CD1c-positive myeloid dendritic cell (primary cell): ENCODE measurements around the gene PTGIS.

Experiments used
- DNase-seq: peaks from one replicate; pipeline ENCODE4 v3.0.0-alpha.2; 2016; ENCODE audit errors: extremely low spot score

Gene PTGIS

DNA sequence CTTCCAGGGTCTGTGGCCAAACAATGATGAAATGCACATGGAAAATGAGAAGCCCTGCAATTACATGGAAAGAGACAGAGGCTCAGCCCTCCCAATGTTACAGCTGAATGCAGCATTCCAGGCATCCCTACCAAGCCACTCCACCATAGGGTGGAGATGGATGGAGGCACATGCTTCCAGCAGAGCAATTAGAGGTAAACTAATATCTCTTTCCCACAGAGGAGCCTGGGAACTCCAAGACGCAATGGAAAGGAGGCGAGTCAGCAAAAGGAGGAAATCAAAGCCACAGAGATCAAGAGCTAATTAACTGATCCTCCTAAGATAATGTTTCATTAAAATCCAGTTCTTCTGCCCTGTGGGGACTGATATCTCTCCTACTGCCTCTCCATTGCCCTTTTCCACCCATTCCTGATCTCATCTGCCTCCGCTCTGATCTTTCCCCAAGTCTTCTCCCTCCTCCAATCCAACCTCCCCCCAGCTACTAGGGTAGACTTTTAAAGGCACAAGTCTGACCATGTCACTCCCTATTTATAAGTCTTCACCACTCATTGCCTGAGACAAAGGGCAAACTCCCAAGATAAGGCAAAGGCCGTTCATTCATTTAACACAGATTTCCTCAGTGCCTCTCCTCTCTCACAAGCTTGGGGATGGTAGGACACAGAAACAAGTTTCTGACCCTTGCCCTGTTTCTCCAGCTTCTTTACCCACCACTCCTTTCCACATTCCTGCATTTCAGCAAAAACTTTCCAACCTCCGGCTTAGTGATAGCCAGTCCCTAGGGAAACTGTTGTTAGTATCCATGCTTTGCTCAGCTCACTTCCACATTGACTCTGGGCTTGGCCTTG is 71.2 kb downstream of the PTGIS start:
- DNase-seq: no peak

DNA sequence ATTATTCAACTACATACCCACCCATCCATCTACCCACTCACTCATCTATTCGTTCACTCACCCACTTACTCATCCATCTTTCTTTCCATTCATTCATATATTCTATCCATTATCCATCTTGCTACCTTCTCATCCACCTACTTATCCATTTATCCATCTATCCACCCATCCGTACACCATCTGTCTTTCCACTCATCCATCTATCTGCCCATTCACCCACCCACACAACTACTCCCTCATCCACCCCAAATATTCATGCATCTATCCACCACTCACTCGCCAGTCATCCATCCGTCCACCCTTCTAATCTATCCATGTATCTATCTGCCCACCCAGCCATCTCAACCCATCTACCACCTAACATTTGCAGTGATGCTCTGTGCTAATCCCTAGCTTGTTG is 71.9 kb downstream of the PTGIS start:
- no peak for DNase-seq

DNA sequence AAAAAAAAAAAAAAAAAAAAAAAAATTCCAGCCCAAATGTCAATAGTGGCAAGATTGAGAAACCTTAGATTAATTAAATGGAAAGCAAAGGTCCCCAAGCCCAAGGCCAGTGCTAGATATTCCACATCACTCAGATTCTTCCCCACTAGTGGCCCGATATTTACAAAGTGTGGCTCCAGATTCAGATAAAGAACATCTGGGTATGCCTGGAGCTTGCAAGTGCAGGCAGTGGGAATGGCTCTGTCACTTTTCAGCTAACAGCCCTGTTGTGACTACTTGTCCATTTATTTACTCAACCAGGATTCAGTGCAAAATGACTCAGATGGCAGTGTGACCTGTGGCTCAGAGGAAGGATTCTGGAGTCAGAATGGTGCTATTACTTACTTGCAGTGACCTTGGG is 77.2 kb downstream of the PTGIS start:
- no peak for DNase-seq

DNA sequence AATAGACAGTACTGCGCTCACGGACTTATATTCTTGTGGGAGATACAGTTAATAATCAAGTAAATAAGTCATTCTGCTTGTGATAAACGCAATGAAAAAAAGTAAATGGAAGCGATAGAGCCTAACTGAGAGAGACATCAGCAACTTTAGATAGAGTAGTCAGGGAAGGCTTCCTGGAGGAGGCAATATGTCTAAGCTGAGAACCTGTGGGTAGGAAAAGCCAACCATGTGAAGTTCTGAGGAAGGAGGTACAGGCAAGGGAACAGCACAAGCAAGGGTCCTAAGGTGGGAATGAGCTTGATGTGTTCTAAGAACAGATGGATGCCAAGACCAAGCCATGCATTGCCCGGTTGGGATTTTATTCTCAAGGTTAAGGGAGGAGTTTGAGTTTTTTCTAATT is 78.2 kb downstream of the PTGIS start:
- DNase-seq: no peak

DNA sequence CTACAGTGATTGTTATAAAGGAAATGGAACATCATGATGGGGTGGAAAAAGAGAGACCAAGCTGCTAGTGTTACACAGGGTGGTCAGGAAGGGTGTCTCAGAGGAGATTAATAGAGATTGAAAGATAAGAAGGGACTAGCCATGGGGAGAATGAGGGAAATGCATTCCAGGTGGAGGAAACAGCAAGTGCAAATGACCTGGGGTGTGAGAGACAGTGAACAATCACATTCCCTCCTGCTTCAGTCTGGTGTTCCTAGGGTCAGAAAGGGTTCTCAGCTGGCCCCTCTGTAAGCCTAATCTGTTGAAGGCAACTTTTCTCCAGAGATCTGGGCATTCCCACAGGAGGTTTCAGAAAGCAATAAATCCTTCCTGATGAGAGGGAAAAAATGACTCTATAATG is 81.9 kb downstream of the PTGIS start:
- no peak for DNase-seq

DNA sequence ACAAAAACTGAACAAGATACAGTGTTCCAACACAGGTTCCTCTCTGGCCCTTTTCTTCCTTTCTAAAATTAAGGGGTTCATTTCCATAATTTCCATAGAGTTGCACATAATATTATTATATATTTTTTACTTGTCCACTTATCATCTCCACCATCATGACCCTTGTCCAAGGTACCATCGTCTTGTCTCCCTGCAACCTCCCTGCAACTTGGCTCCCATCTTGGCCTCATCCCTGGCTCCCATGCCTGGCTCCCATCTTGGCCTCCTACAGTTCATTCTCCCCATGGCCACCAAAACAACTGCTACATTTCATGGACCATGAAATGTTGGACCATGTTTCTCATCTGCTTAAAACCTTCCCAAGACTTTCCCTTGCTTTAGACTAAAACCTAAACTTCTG is 82.4 kb downstream of the PTGIS start:
- no peak for DNase-seq

DNA sequence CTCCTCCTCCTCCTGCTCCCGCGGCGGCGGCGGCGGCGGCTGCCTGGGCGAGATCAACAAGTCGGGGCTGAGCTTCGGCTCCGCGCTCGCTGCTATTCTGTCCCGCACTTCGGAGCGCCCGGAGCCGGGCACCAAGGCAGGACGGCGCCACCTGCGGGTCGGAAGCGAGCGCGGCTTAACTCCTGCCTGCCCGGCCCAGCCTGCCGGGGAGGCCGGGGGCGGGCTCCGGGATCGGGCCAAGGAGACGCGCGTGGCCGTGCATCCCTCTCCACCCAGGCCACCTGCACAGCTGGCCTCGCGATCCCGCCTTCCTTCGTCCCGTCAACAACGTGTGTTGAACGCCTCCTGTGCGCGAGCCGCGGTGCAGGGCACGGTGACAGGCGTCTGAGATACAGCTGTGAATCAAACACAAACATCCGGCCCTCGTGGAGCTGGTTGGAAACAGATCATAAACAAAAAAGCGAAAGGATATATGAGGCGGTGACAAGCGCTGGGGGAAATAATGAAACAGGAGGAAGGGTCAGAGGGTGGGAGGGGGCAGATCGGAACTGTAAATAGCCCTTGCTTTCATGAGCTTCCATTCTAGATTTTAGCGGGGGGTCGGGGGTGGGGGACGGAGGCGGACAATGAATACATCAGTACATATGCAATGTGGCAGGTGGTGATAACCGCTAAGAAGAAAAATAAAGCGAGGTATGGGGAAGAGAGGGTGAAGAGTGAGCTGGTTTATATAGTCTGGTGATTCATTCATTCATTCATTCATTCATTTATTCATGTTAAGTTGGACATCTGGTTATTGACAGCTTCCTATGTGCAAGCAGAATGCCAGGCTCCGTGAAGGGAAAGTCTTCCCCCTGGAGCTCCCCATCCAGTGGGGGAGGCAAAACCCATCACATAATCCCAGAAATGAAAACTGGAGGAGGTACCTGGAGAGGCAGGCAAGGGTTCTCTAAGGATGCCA is 83.5 kb downstream of the PTGIS start:
- peak; percentile 58 for DNase-seq

DNA sequence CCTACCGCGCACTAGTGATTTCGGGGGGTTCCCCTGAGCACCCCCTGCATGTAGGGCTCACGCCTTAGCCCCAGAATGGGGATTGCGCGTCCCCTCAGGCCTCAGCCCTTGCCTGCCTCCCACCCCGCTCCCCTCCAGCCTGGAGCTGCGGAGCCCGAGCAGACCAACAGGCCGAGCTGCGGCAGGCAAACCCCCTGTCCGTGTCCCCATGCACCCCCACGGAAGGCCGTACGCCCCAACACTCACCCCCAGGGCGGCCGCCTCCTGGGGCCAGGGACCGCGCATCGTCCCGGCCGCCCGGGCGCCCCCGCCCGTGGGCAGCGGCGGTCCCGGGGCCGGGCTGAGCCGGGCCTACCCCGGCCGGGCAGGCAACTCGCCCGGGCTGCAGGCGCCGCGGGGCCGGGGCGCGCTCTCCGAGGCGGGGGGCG is 84.2 kb downstream of the PTGIS start:
- DNase-seq: no peak

DNA sequence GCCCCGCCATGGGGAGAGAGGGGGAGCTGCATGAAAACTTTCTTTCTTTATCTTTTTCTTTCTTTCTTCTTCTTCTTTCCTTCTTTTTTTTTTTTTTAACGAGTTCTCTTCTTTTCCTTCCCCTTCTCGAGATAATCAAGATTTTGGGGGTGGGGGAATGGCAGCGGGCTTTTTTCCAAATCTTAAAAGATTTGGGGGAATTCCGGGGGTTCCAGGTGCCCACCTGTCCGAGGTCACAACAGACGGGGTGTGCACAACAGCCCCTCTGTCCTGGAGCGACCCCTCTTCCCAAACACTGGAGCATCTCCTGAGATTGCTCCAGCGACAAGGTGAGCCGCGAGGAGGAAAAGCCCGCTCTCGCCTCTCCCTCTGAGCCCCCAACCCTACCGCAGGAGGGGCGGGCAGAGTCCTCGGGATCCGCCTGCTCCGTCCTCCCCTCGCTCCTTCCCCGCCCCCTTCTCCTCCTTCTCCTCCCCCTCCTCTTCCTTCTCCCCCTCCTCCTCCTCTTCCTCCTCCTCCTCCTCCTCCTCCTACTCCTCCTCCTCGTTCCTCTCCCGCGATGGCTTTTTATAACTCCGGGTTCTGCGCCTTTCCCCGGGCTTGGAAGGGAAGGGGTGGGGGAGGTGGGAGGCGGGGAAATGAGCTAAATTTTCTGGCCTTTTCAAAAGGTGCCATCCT is 84.8 kb downstream of the PTGIS start:
- no peak for DNase-seq

DNA sequence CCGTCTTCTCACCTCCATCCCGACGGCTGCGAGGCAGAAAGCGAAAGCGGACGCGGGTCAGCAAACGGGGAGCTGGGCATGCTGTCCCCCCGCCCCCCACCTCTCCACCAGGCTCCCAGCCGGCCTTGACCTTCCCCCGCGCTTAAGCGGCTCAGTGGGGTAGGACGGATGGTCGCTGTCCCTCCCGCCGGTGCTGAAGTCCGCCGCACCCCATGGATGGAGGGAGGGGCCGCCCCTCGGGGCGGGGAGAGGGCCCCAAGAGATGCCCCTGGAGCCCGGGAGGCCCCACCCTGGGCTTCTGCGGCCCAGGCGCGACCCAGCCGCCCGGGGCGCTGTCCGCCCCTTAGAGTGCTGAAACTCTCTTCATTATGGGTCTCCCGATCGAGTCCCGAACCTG is 85.3 kb downstream of the PTGIS start, which contains the start of gene KCNB1:
Gene KCNB1, minus strand, starts transcription at position 48 of the 397 bp plus-strand sequence. CDS start 188 bp downstream, outside the sequence.
- peak; percentile 63 for DNase-seq

DNA sequence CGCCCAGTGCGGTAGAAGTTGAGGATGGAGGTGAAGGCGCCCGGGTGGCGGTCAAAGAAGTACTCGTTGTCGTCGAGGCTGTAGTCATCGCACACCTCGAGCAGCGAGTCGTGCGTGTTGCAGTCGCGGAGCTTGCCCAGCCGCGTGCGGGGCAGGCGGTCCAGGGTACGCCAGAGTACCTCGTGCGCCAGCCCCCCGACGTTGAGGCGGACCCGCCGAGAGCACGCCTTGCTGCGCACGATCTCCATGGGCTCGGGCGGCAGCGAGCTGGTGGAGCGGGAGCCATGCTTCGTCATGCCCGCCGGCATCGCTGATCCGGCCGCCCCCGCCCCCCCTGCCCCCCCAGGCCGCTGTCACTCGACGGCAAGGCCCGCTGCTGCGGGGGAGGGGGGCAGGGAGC is 85.8 kb downstream of the PTGIS start:
- no peak for DNase-seq

DNA sequence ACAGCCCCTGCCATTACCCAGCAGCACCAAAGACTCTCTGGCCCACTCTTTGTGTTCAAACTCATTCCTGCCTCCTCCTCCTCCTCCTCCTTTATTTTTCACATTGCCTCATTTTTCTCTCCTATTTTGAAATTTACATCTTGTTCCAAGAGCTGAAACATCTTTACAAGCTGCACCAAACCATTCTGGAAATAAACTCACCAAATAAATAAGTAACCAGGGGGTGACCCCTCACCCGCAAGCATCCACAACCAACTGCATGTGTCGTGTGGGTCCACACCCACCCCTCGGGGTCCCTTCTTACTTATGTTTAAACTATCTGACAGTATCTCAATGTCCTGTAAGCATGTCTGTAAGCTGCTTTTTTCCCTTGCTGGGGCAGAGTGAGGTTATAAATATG is 86.8 kb downstream of the PTGIS start:
- no peak for DNase-seq

DNA sequence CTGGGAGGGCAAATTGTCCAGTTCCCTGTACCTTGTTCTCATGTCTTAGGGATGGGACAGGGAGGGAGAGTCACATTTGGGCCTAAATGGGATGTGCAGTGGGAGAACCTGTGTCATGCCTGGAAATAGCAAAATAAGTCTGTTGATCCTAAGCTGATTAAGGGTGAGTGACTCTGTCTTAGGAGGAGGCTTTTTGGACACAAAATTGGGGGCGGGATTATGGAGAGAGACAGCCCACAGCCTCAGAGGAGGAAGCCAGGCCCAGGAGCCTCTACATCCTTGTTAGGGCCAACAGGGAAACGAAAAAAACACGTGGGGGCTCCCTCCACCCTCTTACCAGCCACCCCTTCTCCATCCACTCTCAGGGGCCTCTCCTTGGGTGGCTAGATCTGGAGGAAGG is 87.7 kb downstream of the PTGIS start:
- no peak for DNase-seq

DNA sequence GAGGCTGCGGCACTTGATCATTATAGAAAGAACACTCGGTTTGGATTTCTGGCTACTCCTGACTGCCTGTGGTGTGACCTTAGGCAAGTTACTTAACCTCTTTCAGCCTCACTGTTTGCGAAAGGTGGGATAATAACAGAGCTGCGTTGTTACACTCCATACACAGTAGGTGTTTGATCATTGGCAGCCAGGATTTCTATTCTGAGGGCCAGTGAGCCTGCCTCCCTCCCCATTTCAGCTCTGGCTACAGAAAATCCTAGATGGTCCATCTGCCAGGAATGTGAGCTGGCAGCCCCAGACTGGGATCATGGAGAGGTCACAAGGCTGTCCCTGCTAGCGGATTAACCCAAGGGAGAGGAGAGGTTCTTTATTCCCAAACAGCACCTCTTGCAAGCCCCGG is 88.2 kb downstream of the PTGIS start:
- DNase-seq: no peak

DNA sequence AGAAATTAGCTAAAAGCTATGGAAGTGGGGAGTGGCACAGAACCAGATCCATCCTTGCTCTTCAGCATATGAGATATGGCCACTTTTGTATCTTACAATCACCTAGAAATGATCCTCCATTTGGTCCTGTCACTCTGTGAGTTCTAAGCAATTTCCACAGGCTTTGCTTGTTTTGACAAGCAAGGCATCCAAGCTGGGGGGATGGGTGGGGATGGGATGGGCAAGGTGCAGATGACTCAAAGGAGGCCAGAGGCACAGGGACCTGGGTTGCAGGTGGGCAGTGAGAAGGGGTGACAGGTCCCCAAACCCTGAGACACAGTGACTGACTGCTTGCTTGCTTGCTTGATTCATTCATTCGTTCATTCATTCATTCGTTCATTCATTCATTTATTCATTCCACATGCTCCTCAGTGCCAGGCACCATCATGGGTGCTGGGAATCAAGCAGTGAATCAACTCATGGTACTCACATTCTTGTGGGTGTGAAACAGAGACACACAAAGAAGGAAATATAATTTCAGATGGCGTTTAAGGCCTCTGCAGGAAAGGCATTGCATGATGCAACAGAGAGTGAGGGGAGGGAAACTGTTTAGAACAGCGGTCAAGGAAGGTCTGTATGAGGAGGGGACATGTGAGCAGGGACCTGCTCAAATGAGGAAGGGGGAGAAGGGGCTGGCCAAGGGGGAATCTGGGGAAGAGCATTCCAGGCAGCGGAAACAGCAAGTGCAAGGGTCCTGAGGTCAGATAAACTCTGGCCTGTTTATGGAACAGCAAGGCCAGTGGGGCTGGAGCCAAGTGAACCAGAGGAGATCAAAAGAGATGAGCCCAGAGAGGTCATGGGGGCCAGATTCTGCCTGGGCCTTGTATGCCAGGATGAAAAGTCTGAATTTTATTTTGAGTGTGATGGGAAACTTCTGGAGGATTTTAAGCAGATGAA is 88.9 kb downstream of the PTGIS start:
- DNase-seq: no peak

DNA sequence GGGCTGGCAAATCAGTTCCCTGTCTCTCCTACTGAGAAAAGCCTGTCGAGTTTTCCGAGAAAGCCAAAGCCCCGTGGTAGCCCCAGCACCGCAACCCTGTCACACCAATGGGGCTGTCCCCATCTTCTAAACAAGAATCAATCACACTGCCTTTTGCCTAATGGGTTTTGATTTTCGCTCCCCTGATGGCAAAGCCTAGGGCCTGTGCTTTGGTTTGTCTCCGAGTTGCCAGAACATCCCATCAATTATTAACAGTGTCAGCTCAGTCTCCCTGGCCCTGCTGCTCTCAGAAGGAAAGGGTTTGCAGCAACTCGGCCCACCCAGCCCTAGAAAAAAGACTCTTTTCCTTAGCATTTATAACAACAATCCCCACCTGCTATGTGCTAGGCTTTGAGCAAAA is 89.7 kb downstream of the PTGIS start:
- no peak for DNase-seq

DNA sequence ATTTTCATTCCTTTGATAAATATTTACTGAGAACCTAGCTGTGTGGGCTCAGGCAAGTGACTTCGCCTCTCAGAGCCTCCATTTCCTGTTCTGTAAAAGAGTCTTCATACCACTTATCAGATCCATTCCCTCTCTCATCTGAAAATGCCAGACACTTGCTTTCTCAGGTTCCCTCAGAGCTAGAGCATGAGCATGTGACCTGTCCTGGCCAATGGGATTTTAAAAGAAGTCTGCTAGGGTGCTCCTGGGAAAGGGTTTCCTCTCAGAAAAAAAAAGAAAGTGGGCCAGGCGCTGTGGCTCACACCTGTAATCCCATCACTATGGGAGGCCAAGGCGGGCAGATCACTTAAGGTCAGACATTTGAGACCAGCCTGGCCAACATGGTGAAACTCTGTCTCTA is 90.7 kb downstream of the PTGIS start:
- no peak for DNase-seq

DNA sequence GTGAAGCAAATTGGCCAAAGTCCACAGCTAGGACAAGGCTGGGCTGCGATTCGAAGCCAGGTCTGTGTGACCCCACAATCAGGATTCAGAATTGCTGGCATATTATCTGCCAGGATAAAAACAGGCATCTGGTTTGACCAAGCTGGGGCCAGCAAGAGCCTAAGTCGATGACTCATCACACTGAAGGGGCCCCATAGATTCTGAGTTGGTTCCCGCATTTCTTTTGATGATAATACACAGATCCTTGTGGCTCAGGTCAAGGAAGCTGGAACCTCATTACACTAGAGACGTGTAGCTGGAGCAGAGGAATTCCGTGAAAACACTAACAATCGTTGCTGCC is 92.0 kb downstream of the PTGIS start:
- no peak for DNase-seq

DNA sequence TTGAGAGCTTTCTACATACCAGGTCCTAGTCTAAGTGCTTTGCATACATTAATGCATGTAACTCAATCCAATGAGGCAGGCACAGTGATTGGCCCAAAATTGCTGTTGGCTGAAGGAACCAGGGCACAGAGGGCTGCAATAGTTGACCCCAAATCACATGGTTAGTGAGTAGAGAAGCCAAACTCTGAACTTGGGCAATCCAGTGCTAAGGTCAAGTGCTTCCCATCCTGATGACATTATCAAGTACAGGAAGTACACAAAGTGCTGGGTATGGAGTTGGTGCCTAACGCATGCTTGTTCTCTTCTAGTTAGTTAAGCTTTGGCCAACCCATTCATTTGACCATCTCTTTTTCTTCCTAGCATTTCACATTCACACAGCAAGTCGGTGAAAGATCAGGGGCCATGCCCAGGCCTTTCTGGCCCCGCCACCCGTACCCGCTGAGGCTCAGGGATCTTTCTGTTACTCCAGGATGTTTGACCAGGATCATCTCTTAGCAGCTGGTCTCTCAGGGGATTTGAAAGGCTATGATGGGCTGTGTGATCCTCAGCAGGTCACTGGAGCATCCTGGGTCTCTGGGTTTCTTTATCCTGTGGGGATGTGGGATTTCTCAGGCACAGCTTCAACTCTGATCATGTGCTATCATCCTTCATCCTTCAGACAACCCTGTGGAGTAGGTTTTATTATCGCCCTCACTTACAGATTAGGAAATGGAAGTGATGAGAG is 92.5 kb downstream of the PTGIS start:
- no peak for DNase-seq

DNA sequence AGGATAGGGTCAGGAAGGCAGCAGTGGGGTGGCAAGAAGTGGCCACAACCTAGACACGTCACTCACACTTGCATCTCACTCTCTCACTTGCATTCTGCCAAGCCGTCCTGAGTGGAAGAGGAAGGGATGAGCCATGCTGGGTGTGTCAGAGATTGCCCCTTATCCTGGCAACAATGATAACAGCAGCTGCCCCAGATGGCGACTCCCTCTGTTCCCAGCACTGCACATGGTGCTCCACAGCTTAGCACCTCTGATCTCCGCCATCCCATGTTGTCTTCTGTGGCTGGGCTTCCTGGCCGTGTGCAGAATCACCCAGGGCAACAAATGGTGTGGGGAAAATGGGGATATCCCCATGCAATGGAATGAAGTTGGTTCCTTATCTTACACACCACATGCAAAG is 96.5 kb downstream of the PTGIS start:
- no peak for DNase-seq

DNA sequence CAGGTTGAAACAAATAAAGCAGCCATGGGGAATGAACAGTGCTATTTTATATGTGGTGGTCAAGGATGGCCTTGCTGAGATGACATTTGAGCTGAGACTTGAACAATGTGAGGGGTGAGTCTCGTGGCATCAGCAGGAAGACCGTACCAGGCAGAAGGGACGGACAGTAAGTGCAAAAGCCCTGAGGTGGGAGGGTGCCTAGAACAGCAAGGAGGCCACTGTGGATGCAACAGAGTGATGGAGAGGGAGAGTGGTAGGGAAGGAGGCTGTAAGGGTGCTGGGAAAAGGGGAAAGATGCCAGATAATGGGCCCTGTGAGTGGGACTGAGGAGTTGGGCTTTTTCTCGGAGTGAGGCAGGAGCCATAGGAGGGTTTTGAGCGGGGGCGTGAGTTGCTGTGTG is 97.0 kb downstream of the PTGIS start:
- DNase-seq: no peak
